Mucosa of stomach (tissue), 1 donor: ENCODE results near the gene IL31RA.
"Not testable (repeated sequence)": the region's sequence is repeated elsewhere in the genome, so short reads cannot be mapped to it uniquely, and the experiment has no call there.

Experiments
- H3K27me3 ChIP-seq: one replicate; pipeline ENCODE4 v1.7.0; 2013; ENCODE audit warnings: mild to moderate bottlenecking, low read length; ENCODE audit not compliant: control insufficient read depth, insufficient read depth
- H3K36me3 ChIP-seq: one replicate; pipeline ENCODE4 v1.7.0; 2013; ENCODE audit warnings: low read length; ENCODE audit not compliant: control insufficient read depth, insufficient read depth
- H3K4me1 ChIP-seq: one replicate; pipeline ENCODE4 v1.7.0; 2013; ENCODE audit warnings: mild to moderate bottlenecking, low read length; ENCODE audit not compliant: control insufficient read depth, insufficient read depth
- H3K4me3 ChIP-seq: one replicate; pipeline ENCODE4 v1.7.0; 2013; ENCODE audit warnings: low read length
- H3K9ac ChIP-seq: one replicate; pipeline ENCODE4 v1.7.0; 2013; ENCODE audit warnings: mild to moderate bottlenecking, low read length, moderate library complexity
- H3K9me3 ChIP-seq: one replicate; pipeline ENCODE4 v1.7.0; 2013; ENCODE audit warnings: mild to moderate bottlenecking, low read length, moderate library complexity; ENCODE audit not compliant: control insufficient read depth
- donor health status: Pancreatic carcinoma.

Gene IL31RA

GRCh38 chr5:55933377-55934114 lies 82.4 kb downstream of the IL31RA start:
- H3K27me3 ChIP-seq: no peaks in the 10 kb centered on the region
- no peaks in the 10 kb centered on the region for H3K36me3 ChIP-seq
- H3K4me3 ChIP-seq: no peak overlapping the region
- no peak overlapping the region for H3K9ac ChIP-seq
- H3K4me1 ChIP-seq: no peaks in the 10 kb centered on the region
- no peaks in the 10 kb centered on the region for H3K9me3 ChIP-seq

- Histone ChIP-seq H3K36me3 (no peaks in the 10 kb centered on the region), H3K9ac (no peak overlapping the region), H3K4me3 (no peak overlapping the region), H3K4me1 (no peaks in the 10 kb centered on the region), H3K27me3 (no peaks in the 10 kb centered on the region), H3K9me3 (no peaks in the 10 kb centered on the region)
Observed at GRCh38 chr5:55934115-55934613, 83.0 kb downstream of the IL31RA start.

GRCh38 chr5:55934720-55935119 lies 83.6 kb downstream of the IL31RA start:
- Histone ChIP-seq H3K36me3 (no peaks in the 10 kb centered on the region), H3K9ac (no peak overlapping the region), H3K9me3 (no peaks in the 10 kb centered on the region), H3K4me1 (no peaks in the 10 kb centered on the region), H3K27me3 (no peaks in the 10 kb centered on the region), H3K4me3 (no peak overlapping the region)

GRCh38 chr5:55935371-55935770 lies 84.2 kb downstream of the IL31RA start:
- Histone ChIP-seq H3K27me3 (no peaks in the 10 kb centered on the region), H3K36me3 (no peaks in the 10 kb centered on the region), H3K4me1 (no peaks in the 10 kb centered on the region), H3K9me3 (no peaks in the 10 kb centered on the region), H3K4me3 (no peak overlapping the region), H3K9ac (no peak overlapping the region)

GRCh38 chr5:55936100-55936693 lies 85.0 kb downstream of the IL31RA start:
- no peaks in the 10 kb centered on the region for H3K27me3 ChIP-seq
- no peaks in the 10 kb centered on the region for H3K36me3 ChIP-seq
- no peak overlapping the region for H3K9ac ChIP-seq
- no peaks in the 10 kb centered on the region for H3K9me3 ChIP-seq
- no peaks in the 10 kb centered on the region for H3K4me1 ChIP-seq
- H3K4me3 ChIP-seq: no peak overlapping the region

GRCh38 chr5:55937598-55937997 lies 86.4 kb downstream of the IL31RA start:
- H3K4me1 ChIP-seq, H3K4me3 ChIP-seq, H3K27me3 ChIP-seq, H3K9me3 ChIP-seq, H3K9ac ChIP-seq, H3K36me3 ChIP-seq: not testable (repeated sequence)

- H3K4me1 ChIP-seq, H3K36me3 ChIP-seq, H3K27me3 ChIP-seq, H3K4me3 ChIP-seq, H3K9me3 ChIP-seq, H3K9ac ChIP-seq: not testable (repeated sequence)
Observed at GRCh38 chr5:55941154-55941553, 90.0 kb downstream of the IL31RA start.

- H3K4me1 ChIP-seq: no peaks in the 10 kb centered on the region
- no peak overlapping the region for H3K9ac ChIP-seq
- no peaks in the 10 kb centered on the region for H3K36me3 ChIP-seq
- no peaks in the 10 kb centered on the region for H3K9me3 ChIP-seq
- no peak overlapping the region for H3K4me3 ChIP-seq
- H3K27me3 ChIP-seq: no peaks in the 10 kb centered on the region
Observed at GRCh38 chr5:55959208-55959607, 108.1 kb downstream of the IL31RA start.

GRCh38 chr5:55960779-55961178 lies 109.6 kb downstream of the IL31RA start:
- no peak overlapping the region for H3K9ac ChIP-seq
- no peak overlapping the region for H3K4me3 ChIP-seq
- H3K36me3 ChIP-seq: no peaks in the 10 kb centered on the region
- H3K4me1 ChIP-seq: no peaks in the 10 kb centered on the region
- H3K27me3 ChIP-seq: no peaks in the 10 kb centered on the region
- no peaks in the 10 kb centered on the region for H3K9me3 ChIP-seq

GRCh38 chr5:55965525-55965924 lies 114.4 kb downstream of the IL31RA start:
- no peaks in the 10 kb centered on the region for H3K27me3 ChIP-seq
- H3K36me3 ChIP-seq: no peaks in the 10 kb centered on the region

GRCh38 chr5:55966284-55966683 lies 115.1 kb downstream of the IL31RA start:
- Histone ChIP-seq H3K27me3 (no peaks in the 10 kb centered on the region), H3K4me1 (no peaks in the 10 kb centered on the region), H3K4me3 (no peak overlapping the region), H3K36me3 (no peaks in the 10 kb centered on the region), H3K9ac (no peak overlapping the region), H3K9me3 (no peaks in the 10 kb centered on the region)

More at GRCh38 chr5:55965525-55965924, 114.4 kb downstream of the IL31RA start:
- H3K9ac ChIP-seq: no peak overlapping the region
- H3K4me1 ChIP-seq: no peaks in the 10 kb centered on the region
- no peak overlapping the region for H3K4me3 ChIP-seq
- no peaks in the 10 kb centered on the region for H3K9me3 ChIP-seq

GRCh38 chr5:55969956-55970355 lies 118.8 kb downstream of the IL31RA start:
- Histone ChIP-seq H3K4me3 (no peak overlapping the region), H3K4me1 (no peaks in the 10 kb centered on the region), H3K36me3 (no peaks in the 10 kb centered on the region), H3K9me3 (no peaks in the 10 kb centered on the region), H3K9ac (no peak overlapping the region), H3K27me3 (no peaks in the 10 kb centered on the region)
